Dendritic cell treated with granulocyte-macrophage colony-stimulating factor and Interleukin-4, amounts not matched to agents 40 ng/mL and 50 ng/mL, for 4 days (primary cell): ENCODE data around the gene DHX30.

Source experiments
- H3K27ac Mint-ChIP-seq: one replicate; pipeline ENCODE4 v1.8.0; 2022; ENCODE audit warnings: mild to moderate bottlenecking, mixed read lengths
- H3K27me3 Mint-ChIP-seq: one replicate; pipeline ENCODE4 v1.8.0; 2022; ENCODE audit warnings: mild to moderate bottlenecking, mixed read lengths
- H3K36me3 Mint-ChIP-seq: one replicate; pipeline ENCODE4 v1.8.0; 2022; ENCODE audit warnings: low read depth, mixed read lengths
- H3K4me1 Mint-ChIP-seq: one replicate; pipeline ENCODE4 v1.8.0; 2022; ENCODE audit warnings: low read depth, mixed read lengths
- H3K4me3 Mint-ChIP-seq: one replicate; pipeline ENCODE4 v1.8.0; 2022; ENCODE audit warnings: mild to moderate bottlenecking, moderate library complexity, mixed read lengths
- H3K9me3 Mint-ChIP-seq: one replicate; pipeline ENCODE4 v1.8.0; 2022; ENCODE audit warnings: mixed read lengths
- intact Hi-C: fragments of 100-400 bp; cut with micrococcal nuclease; formaldehyde crosslinking; loops from one replicate; pipeline ENCODE4 v1.15.0; 2022

The DHX30 gene

DNA sequence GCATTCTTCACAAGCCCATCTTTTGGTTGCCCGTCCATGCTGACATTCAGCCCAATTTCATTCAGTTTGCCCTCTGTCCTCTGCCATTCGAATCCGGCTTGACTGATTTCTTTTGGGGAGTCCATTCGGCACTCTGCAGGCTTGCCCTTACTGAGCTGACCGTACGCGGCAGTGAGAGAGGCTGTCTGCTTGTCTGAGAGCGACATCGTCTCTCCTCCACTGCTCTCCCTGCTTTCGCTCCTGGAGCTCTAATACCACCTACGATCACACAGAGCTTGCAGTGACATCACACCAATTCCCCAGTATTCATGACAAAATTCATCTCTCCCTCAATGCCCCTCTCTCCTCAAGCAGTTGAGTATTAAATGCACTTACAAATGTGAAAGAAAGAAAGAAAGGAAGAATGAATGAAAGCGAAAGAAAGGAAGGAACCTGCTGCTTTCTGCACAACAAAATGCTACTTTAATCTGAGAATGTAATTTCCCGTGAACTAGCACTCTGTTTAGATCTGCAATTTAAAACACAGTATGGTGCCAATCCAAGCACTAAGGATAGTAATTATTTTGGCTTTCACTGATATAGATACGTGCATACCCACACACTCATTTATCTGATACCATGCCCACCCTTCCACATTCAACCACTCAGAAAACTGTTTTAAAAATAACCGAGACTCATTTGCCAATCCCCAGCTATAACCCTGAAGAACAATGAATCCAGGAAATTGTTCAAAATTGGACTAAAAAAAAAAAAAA, 89.5 kb downstream of the DHX30 start:
- no peak overlapping the region for H3K4me3 Mint-ChIP-seq
- peaks cover 82% of the 10 kb centered on the region for H3K36me3 Mint-ChIP-seq
- H3K27me3 Mint-ChIP-seq: no peaks in the 10 kb centered on the region
- no peaks in the 10 kb centered on the region for H3K9me3 Mint-ChIP-seq
- intact Hi-C loops: no loop called here
- H3K27ac Mint-ChIP-seq: no peak overlapping the region
- H3K4me1 Mint-ChIP-seq: no peaks in the 10 kb centered on the region

DNA sequence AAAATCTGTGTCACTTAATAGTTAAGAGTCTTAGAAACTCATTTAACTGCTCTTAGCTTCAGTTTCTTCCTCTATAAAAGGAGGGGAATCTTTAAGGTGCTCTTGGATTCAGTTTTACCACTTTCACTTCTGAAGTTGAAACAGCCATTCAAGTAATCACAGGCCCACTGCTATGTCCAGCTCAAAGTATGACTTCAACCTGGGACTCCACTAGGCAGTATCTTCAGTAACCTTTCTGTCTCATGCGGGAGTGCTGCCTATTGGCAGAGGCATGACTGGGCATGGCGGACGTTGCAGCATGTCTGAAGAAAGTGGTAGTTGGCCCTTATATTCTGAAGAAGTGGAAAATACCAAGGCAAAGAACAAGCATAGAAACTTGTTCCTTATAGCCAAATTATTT, 92.3 kb downstream of the DHX30 start:
- Mint-ChIP-seq H3K4me1 (no peaks in the 10 kb centered on the region), H3K36me3 (peaks cover 71% of the 10 kb centered on the region), H3K4me3 (no peak overlapping the region), H3K27me3 (no peaks in the 10 kb centered on the region), H3K27ac (no peak overlapping the region), H3K9me3 (no peaks in the 10 kb centered on the region)
- intact Hi-C loops: no loop called here

DNA sequence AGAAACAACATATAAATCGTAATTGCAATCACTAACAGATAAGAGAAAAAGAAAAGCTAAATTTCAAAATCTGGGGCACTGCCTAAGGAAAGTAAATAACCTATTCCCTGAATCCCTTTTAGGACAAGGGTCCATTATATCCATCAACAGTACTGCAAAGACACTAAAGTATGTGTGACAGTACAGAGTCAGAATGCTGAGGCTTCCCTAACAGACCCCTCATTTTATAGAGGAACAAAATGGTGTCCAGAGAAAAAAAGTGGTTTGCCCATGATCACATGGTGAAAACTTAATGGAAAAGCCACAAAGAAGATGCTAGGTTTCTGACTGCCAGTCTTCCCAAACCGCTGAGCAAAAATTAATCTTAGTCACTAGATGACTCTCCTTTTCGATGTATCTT, 93.8 kb downstream of the DHX30 start:
- intact Hi-C loops: no loop called here
- Mint-ChIP-seq H3K27me3 (no peaks in the 10 kb centered on the region), H3K9me3 (no peaks in the 10 kb centered on the region), H3K4me3 (no peak overlapping the region), H3K36me3 (peaks cover 66% of the 10 kb centered on the region), H3K27ac (no peak overlapping the region), H3K4me1 (no peaks in the 10 kb centered on the region)

DNA sequence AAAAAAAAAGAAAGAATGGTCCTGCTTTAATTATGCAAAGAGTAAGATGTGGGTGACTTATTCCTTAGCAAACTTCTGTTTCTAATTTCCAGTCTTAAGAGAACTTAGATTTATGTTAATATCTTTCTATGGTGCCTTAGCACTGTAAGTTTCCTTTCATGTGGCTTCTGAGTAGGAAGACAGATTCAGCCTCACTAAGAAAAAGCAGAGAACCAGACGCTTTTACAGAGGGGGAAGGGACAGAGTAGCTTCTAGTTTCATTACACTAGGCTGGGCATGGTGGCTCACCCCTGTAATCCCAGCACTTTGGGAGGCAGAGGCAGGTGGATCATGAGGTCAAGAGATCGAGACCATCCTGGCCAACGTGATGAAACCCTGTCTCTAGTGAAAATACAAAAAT, 95.0 kb downstream of the DHX30 start:
- H3K4me3 Mint-ChIP-seq: no peak overlapping the region
- no peaks in the 10 kb centered on the region for H3K4me1 Mint-ChIP-seq
- H3K27me3 Mint-ChIP-seq: no peaks in the 10 kb centered on the region
- H3K36me3 Mint-ChIP-seq: peaks cover 67% of the 10 kb centered on the region
- intact Hi-C loops: no loop called here
- no peak overlapping the region for H3K27ac Mint-ChIP-seq
- no peaks in the 10 kb centered on the region for H3K9me3 Mint-ChIP-seq

DNA sequence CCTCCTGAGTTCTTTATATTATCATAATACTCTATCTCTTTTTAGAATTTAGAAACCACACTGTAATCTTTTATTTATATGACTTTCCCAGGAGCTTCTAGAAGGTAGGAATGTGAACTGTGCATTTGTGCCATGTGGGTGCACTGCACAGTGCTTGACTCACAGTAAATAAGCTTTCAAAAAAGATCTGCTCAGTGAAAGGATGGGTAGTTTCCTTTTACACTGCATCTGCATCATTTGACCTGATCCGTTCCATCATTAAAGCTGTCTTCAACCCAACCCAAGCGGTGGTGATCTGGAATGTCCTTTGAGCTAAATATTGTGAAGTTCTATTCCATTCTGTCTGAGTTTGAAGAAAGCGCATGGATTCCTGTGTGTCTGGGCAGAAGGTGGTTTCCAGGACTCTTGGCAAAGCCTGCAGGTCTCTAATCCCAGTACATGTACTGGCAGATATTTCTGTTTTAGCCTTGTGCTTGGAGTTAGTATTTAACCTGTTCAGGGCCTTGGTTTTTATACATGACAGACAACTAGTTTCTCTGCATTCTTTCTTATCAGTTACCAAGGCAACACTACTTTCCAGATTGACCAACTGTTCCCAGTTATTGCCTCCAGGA, 96.7 kb downstream of the DHX30 start:
- peaks cover 64% of the 10 kb centered on the region for H3K36me3 Mint-ChIP-seq
- H3K27me3 Mint-ChIP-seq: no peaks in the 10 kb centered on the region
- intact Hi-C loops: no loop called here
- H3K4me1 Mint-ChIP-seq: no peaks in the 10 kb centered on the region
- no peak overlapping the region for H3K27ac Mint-ChIP-seq
- H3K4me3 Mint-ChIP-seq: no peak overlapping the region
- no peaks in the 10 kb centered on the region for H3K9me3 Mint-ChIP-seq
